Measurements from ENCODE around the gene ASB9. TPM values are rescaled to one million over a fixed set of nuclear protein-coding genes. Genes with fewer than 3 reads are reported as not detected.

Gene ASB9
- total and polyA plus RNA-seq, 9 of the 15 experiments (the other 6 are each of a cell fraction or from before 2014, with no cell fraction given): 0.27 to 1.7 (median 0.96) TPM

GRCh38 chrX:15310117-15310516, 40.2 kb upstream of the ASB9 start:
- DNase-seq (ENCODE audit: extremely low read depth in 1 of 4, low spot score in 3 of 4): peak in 1 of 4 experiments; percentile 20
- Histone ChIP-seq H3K27me3 (ENCODE audit: control insufficient read depth in 2 of 2, insufficient read depth in 2 of 2, low read length in 2 of 2) (peaks cover 0 to 4% of the 10 kb centered on the region in 2 experiments; a peak in 1 of 5 replicates), H3K4me2 (ENCODE audit: insufficient read depth, low read length) (no peak overlapping the region), H3K27ac (ENCODE audit: extremely low read depth, low read depth, low read length) (no peak overlapping the region), H3K9me1 (ENCODE audit: control insufficient read depth, insufficient read depth, low read length) (no peaks in the 10 kb centered on the region), H3K9me3 (replicated peaks; ENCODE audit: control insufficient read depth, insufficient read depth, low read depth, low read length) (no peaks in the 10 kb centered on the region), H3K9ac (ENCODE audit: insufficient read depth in 1 of 2, low read depth in 2 of 2, low read length in 2 of 2) (no peak overlapping the region), H3K4me1 (replicated peaks in 1 of 2; ENCODE audit: control insufficient read depth in 2 of 2, insufficient read depth in 2 of 2, low read length in 2 of 2) (no peaks in the 10 kb centered on the region), H3K4me3 (no peak overlapping the region), H3K36me3 (ENCODE audit: control insufficient read depth, insufficient read depth, low read length) (no peaks in the 10 kb centered on the region), H3K79me2 (ENCODE audit: control insufficient read depth, insufficient read depth, low read length) (no peaks in the 10 kb centered on the region), H2AFZ (ENCODE audit: low read depth, low read length) (no peak overlapping the region), H4K20me1 (replicated peaks; ENCODE audit: control insufficient read depth, insufficient read depth, low read length) (no peaks in the 10 kb centered on the region)
- ChIA-PET CTCF (ENCODE audit: low intra/inter-chr PET ratio) (no interaction called here), POLR2A (no interaction called here)
- no peak for ATAC-seq
- no peak for FAIRE-seq
- intact Hi-C loops (cut with micrococcal nuclease) (no loop called here), in situ Hi-C loops (cut with MboI) (no loop called here)
- no TSS peak for BruUV-seq (replicated peaks)
- WGBS (ENCODE audit: insufficient coverage, low coverage, missing lambda C conversion rate): 0% methylated on average over 3 of the region's 3 CpGs
- no peak for TF ChIP-seq ZNF24 (IDR thresholded peaks at IDR 0.05)
- no peak for TF ChIP-seq POLR2H (tag; IDR thresholded peaks at IDR 0.05; ENCODE audit: low read depth)
- TF ChIP-seq LARP7 (IDR thresholded peaks at IDR 0.05): no peak
- TF ChIP-seq FOXP4 (CRISPR knock-in tag; IDR thresholded peaks at IDR 0.05; ENCODE audit: borderline replicate concordance): no peak
- TF ChIP-seq RFX1 (IDR thresholded peaks at IDR 0.05): no peak
- peak; percentile 64 for TF ChIP-seq MEF2D (tag; conservative IDR thresholded peaks at IDR 0.05; ENCODE audit: low read depth)
- TF ChIP-seq MTA2 (IDR thresholded peaks at IDR 0.05; ENCODE audit: low read depth): no peak
- no peak for TF ChIP-seq U2AF2 (optimal IDR thresholded peaks at IDR 0.05; ENCODE audit: low read depth, low read length)
- no peak for TF ChIP-seq SUPT5H (IDR thresholded peaks at IDR 0.05)
- no peak for TF ChIP-seq ZNF655 (CRISPR knock-in tag; IDR thresholded peaks at IDR 0.05)
- no peak for TF ChIP-seq USF2 (CRISPR knock-in tag; IDR thresholded peaks at IDR 0.05)
- TF ChIP-seq ZNF76 (CRISPR knock-in tag; IDR thresholded peaks at IDR 0.05; ENCODE audit: borderline replicate concordance): no peak
- TF ChIP-seq TAF9B (IDR thresholded peaks at IDR 0.05; ENCODE audit: partially characterized antibody): no peak
- no peak for TF ChIP-seq POLR3A (IDR thresholded peaks at IDR 0.05; ENCODE audit: borderline replicate concordance, extremely low read depth, insufficient read depth, insufficient read length)
- peak; percentile 36; the same call in 1 of the 2 replicates for TF ChIP-seq MEF2A (IDR thresholded peaks at IDR 0.05; ENCODE audit: control insufficient read depth, low read depth, low read length)

Measured in K562 (cell line).